Lower leg skin (tissue), 3 donors: Measurements from ENCODE around the gene TMPRSS13.

ENCODE experiments used
- CTCF ChIP-seq, 3 donors: fragments of 450-650 bp; IDR thresholded peaks; one replicate each; pipeline ENCODE4 v1.5.1; 2016; ENCODE audit warnings: antibody characterized with exemption in 3 of 3, mild to moderate bottlenecking in 3 of 3, moderate library complexity in 2 of 3
- POLR2A ChIP-seq, 2 donors: fragments of 450-650 bp; IDR thresholded peaks; one replicate each; pipeline ENCODE4 v1.6.1; 2016 to 2017; ENCODE audit warnings: antibody characterized with exemption in 2 of 2, mild to moderate bottlenecking in 1 of 2, moderate library complexity in 1 of 2

GRCh38 chr11:117855186-117855845 lies 73.9 kb downstream of the TMPRSS13 start:
- no peak for TF ChIP-seq POLR2A (IDR thresholded peaks at IDR 0.05)
- no peak for TF ChIP-seq CTCF (IDR thresholded peaks at IDR 0.05)
